ENCODE data around the gene CKAP2. TPM values are rescaled to one million over a fixed set of nuclear protein-coding genes. Genes with fewer than 3 reads are reported as not detected.
A peak's percentile ranks its signal among the peaks of the same experiment; 100 is the strongest.

CKAP2 gene
- total RNA-seq, 1 experiment from 2014 or later: 80.2 TPM

GRCh38 chr13:52449331-52450011, 5.8 kb upstream of the CKAP2 start:
- TF ChIP-seq ZFX (IDR thresholded peaks at IDR 0.05) (no peak), SIN3A (IDR thresholded peaks at IDR 0.05; ENCODE audit: low read depth) (no peak), CEBPB (IDR thresholded peaks at IDR 0.05; ENCODE audit: low read depth) (no peak), EZH2 (IDR thresholded peaks at IDR 0.05) (no peak), REST (IDR thresholded peaks at IDR 0.05; ENCODE audit: low read depth) (no peak), POLR2AphosphoS5 (IDR thresholded peaks at IDR 0.05; ENCODE audit: low read depth, low read length) (no peak), FOSL1 (IDR thresholded peaks at IDR 0.05; ENCODE audit: low read depth) (no peak), CTCF (IDR thresholded peaks at IDR 0.05 in 2 of 3, conservative IDR thresholded peaks at IDR 0.05 in 1 of 3; ENCODE audit: borderline replicate concordance in 1 of 3, insufficient read depth in 1 of 3, low read depth in 2 of 3, low read length in 2 of 3) (no peak), ATF3 (IDR thresholded peaks at IDR 0.05) (no peak), ZBTB33 (IDR thresholded peaks at IDR 0.05; ENCODE audit: extremely low read depth, insufficient replicate concordance, low read length) (no peak), ZNF274 (IDR thresholded peaks at IDR 0.05; ENCODE audit: low read depth, low read length) (no peak), YY1 (IDR thresholded peaks at IDR 0.05; ENCODE audit: extremely low read depth, insufficient replicate concordance, low read depth, low read length) (no peak), EZH2phosphoT487 (IDR thresholded peaks at IDR 0.05; ENCODE audit: borderline replicate concordance) (no peak)
- intact Hi-C loops (cut with micrococcal nuclease): loop anchor here (1.0 to 10.0 kb wide), 5 partner anchors 106 to 647 kb away; partner anchors contain the start of genes ALG11, ATP7B, DHRS12 and NEK3
- Histone ChIP-seq H3K36me3 (ENCODE audit: control insufficient read depth in 1 of 2, insufficient read depth in 2 of 2, low read length in 2 of 2) (no peaks in the 10 kb centered on the region), H3K4me2 (ENCODE audit: low read length) (peak overlapping the region; percentile 69), H3K4me1 (ENCODE audit: control insufficient read depth in 1 of 2, insufficient read depth in 2 of 2, low read length in 2 of 2) (peaks cover 22 to 33% of the 10 kb centered on the region in 2 experiments), H3K27ac (ENCODE audit: low read depth, low read length) (peak overlapping the region; percentile 98), H3K79me2 (ENCODE audit: insufficient read depth, low read length) (peaks cover 49% of the 10 kb centered on the region), H3K27me3 (ENCODE audit: insufficient read depth, low read length) (no peaks in the 10 kb centered on the region), H3K9me2 (ENCODE audit: insufficient read depth) (no peaks in the 10 kb centered on the region), H4K20me1 (ENCODE audit: insufficient read depth) (no peaks in the 10 kb centered on the region), H2AFZ (ENCODE audit: low read depth, low read length, poor library complexity, severe bottlenecking) (no peak overlapping the region), H3K4me3 (replicated peaks in 1 of 2; ENCODE audit: low read depth in 1 of 2, low read length in 2 of 2) (peak overlapping the region; percentile 74 to 84), H3K9ac (ENCODE audit: low read length) (peak overlapping the region; percentile 98), H3K9me3 (ENCODE audit: control insufficient read depth in 1 of 2, insufficient read depth in 1 of 2, low read depth in 1 of 2, low read length in 2 of 2) (no peaks in the 10 kb centered on the region)
- RAD21 ChIA-PET (ENCODE audit: low non-redundant PET in 1 of 2, low total read pairs in 2 of 2, uncharacterized antibody in 2 of 2, unreplicated experiment in 2 of 2): interaction anchor here in 1 of 2 experiments (1.6 kb wide), 1 partner anchor 106 kb away, joined by 11 read pairs; no protein-coding TSS in a partner anchor
- BruUV-seq (replicated peaks): TSS peak; percentile 52
- CTCF ChIA-PET: interaction anchor here (0.5 to 3.6 kb wide), 12 partner anchors 15 to 322 kb away, joined by 3 to 43 read pairs (median 6); partner anchors contain the start of gene NEK5
- POLR2A ChIA-PET: interaction anchor here (1.0 to 2.3 kb wide), 4 partner anchors 8 to 106 kb away, joined by 3 to 12 read pairs (median 4); no protein-coding TSS in a partner anchor
- DNase-seq (ENCODE audit: low read depth, low spot score) (no peak), ATAC-seq (no peak)
